ENCODE results near the gene ATP10A.

The ATP10A gene

DNA sequence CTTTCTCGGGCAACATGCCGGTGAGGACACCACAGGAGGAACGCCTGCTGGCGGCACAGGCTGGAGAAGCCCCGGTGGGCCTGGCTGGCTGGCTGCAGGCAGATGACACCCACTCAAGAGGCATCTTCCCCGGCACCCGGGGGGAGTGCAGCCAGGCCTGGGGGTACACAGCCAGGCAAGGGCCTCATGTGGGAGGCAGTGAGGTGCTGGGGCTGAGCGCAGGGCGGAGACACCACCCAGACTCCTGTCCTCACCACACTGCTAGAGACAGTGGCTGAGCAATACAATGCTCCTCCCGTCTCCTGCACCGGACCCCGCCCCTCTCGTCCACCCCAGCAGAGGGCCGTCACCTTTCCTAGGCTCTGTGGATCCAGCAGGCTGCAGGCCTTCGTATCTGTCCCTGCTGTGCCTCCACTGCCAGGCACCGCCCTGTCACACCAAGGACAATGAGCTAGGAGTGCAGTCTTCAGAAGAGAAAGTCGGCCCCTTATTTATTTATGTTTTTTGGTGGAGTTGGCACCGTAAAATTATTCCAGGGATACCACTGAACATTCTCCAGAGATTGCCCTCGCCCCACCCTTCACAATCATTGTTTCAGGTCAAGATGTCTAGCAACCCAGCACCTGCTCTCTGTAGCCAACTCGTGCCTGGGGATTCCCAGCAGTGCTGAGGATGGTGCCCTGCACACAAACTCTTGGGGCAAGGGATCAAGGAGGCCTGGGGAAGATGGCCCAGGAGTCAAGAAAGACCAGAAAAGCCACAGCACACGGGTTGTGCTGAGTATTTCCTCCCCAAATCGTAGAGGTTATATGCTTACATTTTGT lies 129.1 kb downstream of the ATP10A start:
- 91 to 92% methylated on average over 22 of the region's 22 CpGs for WGBS, 2 experiments
- Histone ChIP-seq H3K27me3 (ENCODE audit: control insufficient read depth, insufficient read depth, low read length, poor library complexity, severe bottlenecking) (no peaks in the 10 kb centered on the region), H3K4me3 (ENCODE audit: insufficient read depth, low read depth, low read length) (no peak overlapping the region), H3K9me3 (ENCODE audit: control insufficient read depth, low read length) (no peaks in the 10 kb centered on the region), H3K27ac (ENCODE audit: insufficient read depth, low read depth, low read length, poor library complexity, severe bottlenecking) (no peak overlapping the region), H3K36me3 (ENCODE audit: control insufficient read depth, insufficient read depth, low read length) (no peaks in the 10 kb centered on the region), H3K4me1 (ENCODE audit: control insufficient read depth, insufficient read depth, low read length) (no peaks in the 10 kb centered on the region)

DNA sequence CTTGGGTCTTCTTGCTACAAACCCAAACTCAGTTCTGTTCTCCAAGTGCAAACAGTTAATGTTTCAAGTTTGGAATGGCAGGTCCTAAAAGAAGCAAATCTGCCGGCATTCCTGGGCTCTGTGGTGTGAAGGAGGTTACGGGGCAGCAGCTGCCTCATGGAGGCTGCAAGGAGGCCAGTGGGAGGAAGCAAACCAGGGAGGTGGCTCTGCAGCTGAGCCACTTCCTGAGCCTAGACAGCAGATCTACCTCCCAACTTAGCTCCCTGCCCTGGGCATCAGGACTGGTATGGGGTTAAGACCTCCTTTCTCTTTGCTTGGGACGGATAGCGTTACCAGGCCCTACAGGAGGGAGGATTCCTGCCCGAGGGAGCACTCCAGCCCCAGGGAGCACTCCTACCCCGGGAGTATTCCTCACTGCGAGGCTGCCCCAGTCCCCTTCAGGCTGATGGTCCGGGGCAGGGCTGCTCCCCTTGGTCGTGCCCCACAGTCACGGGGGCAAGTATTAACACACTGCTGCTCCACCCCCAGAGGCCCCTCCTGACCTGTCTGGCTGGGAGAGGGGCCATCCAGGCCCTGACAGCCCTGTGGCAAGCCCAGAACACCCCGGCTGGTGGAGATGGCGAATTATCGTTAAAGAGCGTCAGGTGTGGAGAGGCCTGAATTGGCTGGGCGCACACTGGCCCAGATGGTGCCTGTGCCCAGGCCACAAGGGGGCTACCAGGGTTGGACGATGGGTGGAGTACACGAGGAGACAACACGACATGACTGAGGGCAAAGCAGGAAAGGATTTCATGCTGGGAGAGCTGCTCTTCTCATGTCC lies 129.9 kb downstream of the ATP10A start:
- 83 to 84% methylated on average over 18 of the region's 18 CpGs for WGBS, 2 experiments
- Histone ChIP-seq H3K4me3 (ENCODE audit: insufficient read depth, low read depth, low read length) (no peak overlapping the region), H3K36me3 (ENCODE audit: control insufficient read depth, insufficient read depth, low read length) (no peaks in the 10 kb centered on the region), H3K27ac (ENCODE audit: insufficient read depth, low read depth, low read length, poor library complexity, severe bottlenecking) (no peak overlapping the region), H3K27me3 (ENCODE audit: control insufficient read depth, insufficient read depth, low read length, poor library complexity, severe bottlenecking) (no peaks in the 10 kb centered on the region), H3K9me3 (ENCODE audit: control insufficient read depth, low read length) (no peaks in the 10 kb centered on the region), H3K4me1 (ENCODE audit: control insufficient read depth, insufficient read depth, low read length) (no peaks in the 10 kb centered on the region)

DNA sequence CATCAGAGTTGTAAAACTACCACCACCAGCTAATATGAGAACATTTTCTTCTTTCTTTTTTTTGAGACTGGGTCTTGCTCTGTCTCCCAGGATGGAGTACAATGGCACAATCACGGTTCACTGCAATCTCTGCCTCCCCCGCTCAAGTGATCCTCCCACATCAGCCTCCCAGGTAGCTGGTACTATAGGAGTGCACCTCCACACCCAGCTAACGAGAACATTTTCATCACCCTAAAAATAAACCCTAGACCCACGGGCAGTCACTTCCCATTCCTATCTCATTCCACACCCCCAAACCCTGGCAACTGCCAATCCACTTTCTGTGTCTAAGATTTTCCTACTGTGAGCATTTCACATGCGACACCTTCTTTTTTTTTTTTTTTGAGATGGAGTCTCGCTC lies 130.9 kb downstream of the ATP10A start:
- no peaks in the 10 kb centered on the region for H3K4me1 ChIP-seq (ENCODE audit: control insufficient read depth, insufficient read depth, low read length)
- no peaks in the 10 kb centered on the region for H3K9me3 ChIP-seq (ENCODE audit: control insufficient read depth, low read length)
- 87 to 90% methylated on average over 5 to 6 of the region's 6 CpGs for WGBS, 2 experiments
- H3K27me3 ChIP-seq (ENCODE audit: control insufficient read depth, insufficient read depth, low read length, poor library complexity, severe bottlenecking): no peaks in the 10 kb centered on the region
- no peak overlapping the region for H3K27ac ChIP-seq (ENCODE audit: insufficient read depth, low read depth, low read length, poor library complexity, severe bottlenecking)
- no peaks in the 10 kb centered on the region for H3K36me3 ChIP-seq (ENCODE audit: control insufficient read depth, insufficient read depth, low read length)
- H3K4me3 ChIP-seq (ENCODE audit: insufficient read depth, low read depth, low read length): no peak overlapping the region

DNA sequence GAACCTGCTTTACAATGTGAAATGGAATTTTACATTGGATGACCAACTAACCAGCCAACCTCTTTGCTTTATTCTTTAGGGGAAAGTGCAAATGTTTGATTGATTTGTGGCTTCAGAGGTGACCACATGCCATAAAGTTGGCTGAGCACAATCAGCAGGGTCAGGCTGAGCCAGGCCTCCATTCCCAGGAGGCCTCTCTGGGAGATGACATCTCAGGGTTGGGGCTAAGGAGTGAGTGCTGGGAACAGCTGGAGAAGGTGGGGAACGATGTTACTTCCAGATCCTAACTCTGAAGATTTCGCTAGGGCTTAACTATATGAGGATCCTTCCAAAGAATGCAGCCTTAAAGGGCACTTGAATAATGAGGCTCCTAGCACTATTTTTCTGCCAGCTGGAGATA lies 131.7 kb downstream of the ATP10A start:
- Histone ChIP-seq H3K27ac (ENCODE audit: insufficient read depth, low read depth, low read length, poor library complexity, severe bottlenecking) (no peak overlapping the region), H3K4me3 (ENCODE audit: insufficient read depth, low read depth, low read length) (no peak overlapping the region), H3K9me3 (ENCODE audit: control insufficient read depth, low read length) (no peaks in the 10 kb centered on the region), H3K4me1 (ENCODE audit: control insufficient read depth, insufficient read depth, low read length) (no peaks in the 10 kb centered on the region), H3K27me3 (ENCODE audit: control insufficient read depth, insufficient read depth, low read length, poor library complexity, severe bottlenecking) (no peaks in the 10 kb centered on the region), H3K36me3 (ENCODE audit: control insufficient read depth, insufficient read depth, low read length) (no peaks in the 10 kb centered on the region)
- 94% methylated on average over 2 of the region's 2 CpGs for WGBS, 2 experiments

DNA sequence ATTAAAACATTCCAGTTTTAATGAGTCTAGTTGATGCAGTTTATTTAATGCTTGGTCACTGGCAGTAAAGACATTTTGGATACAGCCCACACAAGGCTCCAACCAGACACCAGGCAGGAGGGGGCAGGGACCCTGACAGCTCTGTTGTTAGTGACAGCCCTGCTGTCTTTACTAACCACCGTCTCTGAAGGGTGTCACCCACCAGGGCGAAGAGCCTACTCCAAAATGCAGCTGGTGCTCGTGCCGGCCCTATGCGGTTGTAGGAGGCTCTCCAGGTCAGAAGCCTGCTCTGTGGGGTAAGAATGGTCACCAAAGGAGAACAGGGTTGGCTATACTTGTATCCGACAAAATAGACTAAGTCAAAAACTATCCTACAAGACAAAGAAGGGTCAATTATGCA lies 132.2 kb downstream of the ATP10A start:
- WGBS, 2 experiments: 88 to 91% methylated on average over 5 to 6 of the region's 6 CpGs
- no peaks in the 10 kb centered on the region for H3K4me1 ChIP-seq (ENCODE audit: control insufficient read depth, insufficient read depth, low read length)

GRCh38 chr15:25728816-25729215 lies 134.3 kb downstream of the ATP10A start:
- WGBS, 2 experiments: 88% methylated on average over 15 of the region's 15 CpGs
- Histone ChIP-seq H3K4me3 (ENCODE audit: insufficient read depth, low read depth, low read length) (no peak overlapping the region), H3K9me3 (ENCODE audit: control insufficient read depth, low read length) (no peaks in the 10 kb centered on the region), H3K27me3 (ENCODE audit: control insufficient read depth, insufficient read depth, low read length, poor library complexity, severe bottlenecking) (no peaks in the 10 kb centered on the region), H3K36me3 (ENCODE audit: control insufficient read depth, insufficient read depth, low read length) (no peaks in the 10 kb centered on the region), H3K4me1 (ENCODE audit: control insufficient read depth, insufficient read depth, low read length) (no peaks in the 10 kb centered on the region), H3K27ac (ENCODE audit: insufficient read depth, low read depth, low read length, poor library complexity, severe bottlenecking) (no peak overlapping the region)

More for the DNA sequence above, 132.2 kb downstream of the ATP10A start:
- Histone ChIP-seq H3K27me3 (ENCODE audit: control insufficient read depth, insufficient read depth, low read length, poor library complexity, severe bottlenecking) (no peaks in the 10 kb centered on the region), H3K9me3 (ENCODE audit: control insufficient read depth, low read length) (no peaks in the 10 kb centered on the region), H3K4me3 (ENCODE audit: insufficient read depth, low read depth, low read length) (no peak overlapping the region), H3K27ac (ENCODE audit: insufficient read depth, low read depth, low read length, poor library complexity, severe bottlenecking) (no peak overlapping the region), H3K36me3 (ENCODE audit: control insufficient read depth, insufficient read depth, low read length) (no peaks in the 10 kb centered on the region)

DNA sequence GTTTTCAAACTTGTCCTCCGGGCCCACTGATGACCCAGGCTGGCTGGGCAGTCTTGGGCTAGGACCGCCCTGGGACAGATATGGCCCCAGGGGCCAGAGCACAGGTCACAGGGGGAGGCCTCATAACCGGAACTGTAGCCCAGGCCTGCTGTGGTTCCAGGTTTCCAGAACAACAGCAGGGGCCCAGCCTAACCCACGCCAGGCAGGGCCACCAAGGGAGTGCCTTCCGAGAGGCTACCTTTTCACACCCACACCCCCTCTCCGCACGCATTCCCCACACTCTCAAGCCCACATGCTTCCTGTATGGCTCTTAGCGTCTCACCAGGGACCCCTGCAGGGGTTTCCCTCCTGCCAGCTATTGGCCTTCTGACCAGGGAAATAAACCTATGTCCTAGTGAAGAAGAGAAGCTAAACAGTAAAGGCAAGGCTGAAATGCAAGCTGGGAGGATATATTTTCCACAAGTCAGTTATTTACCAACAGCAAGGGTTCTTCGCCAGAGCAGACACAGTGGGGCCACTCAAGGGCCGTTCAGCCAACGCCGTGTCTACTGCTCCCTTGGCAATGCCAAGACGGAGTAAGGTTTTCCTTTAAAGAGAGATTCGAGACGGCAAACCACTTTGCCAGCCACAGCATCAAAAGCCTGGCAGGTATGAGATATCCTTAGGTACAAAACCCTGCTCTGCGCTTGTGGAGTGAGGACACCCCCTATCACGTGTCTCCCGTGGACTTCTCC lies 135.1 kb downstream of the ATP10A start:
- Histone ChIP-seq H3K4me1 (ENCODE audit: control insufficient read depth, insufficient read depth, low read length) (no peaks in the 10 kb centered on the region), H3K27me3 (ENCODE audit: control insufficient read depth, insufficient read depth, low read length, poor library complexity, severe bottlenecking) (no peaks in the 10 kb centered on the region), H3K4me3 (ENCODE audit: insufficient read depth, low read depth, low read length) (no peak overlapping the region), H3K9me3 (ENCODE audit: control insufficient read depth, low read length) (no peaks in the 10 kb centered on the region), H3K36me3 (ENCODE audit: control insufficient read depth, insufficient read depth, low read length) (no peaks in the 10 kb centered on the region), H3K27ac (ENCODE audit: insufficient read depth, low read depth, low read length, poor library complexity, severe bottlenecking) (no peak overlapping the region)
- WGBS, 2 experiments: 87% methylated on average over 18 of the region's 18 CpGs

- Histone ChIP-seq H3K36me3 (ENCODE audit: control insufficient read depth, insufficient read depth, low read length) (no peaks in the 10 kb centered on the region), H3K4me3 (ENCODE audit: insufficient read depth, low read depth, low read length) (no peak overlapping the region), H3K27ac (ENCODE audit: insufficient read depth, low read depth, low read length, poor library complexity, severe bottlenecking) (no peak overlapping the region), H3K4me1 (ENCODE audit: control insufficient read depth, insufficient read depth, low read length) (no peaks in the 10 kb centered on the region), H3K9me3 (ENCODE audit: control insufficient read depth, low read length) (no peaks in the 10 kb centered on the region), H3K27me3 (ENCODE audit: control insufficient read depth, insufficient read depth, low read length, poor library complexity, severe bottlenecking) (no peaks in the 10 kb centered on the region)
- 95% methylated on average over 15 of the region's 15 CpGs for WGBS, 2 experiments
Observed at GRCh38 chr15:25727116-25727515, 136.0 kb downstream of the ATP10A start.

DNA sequence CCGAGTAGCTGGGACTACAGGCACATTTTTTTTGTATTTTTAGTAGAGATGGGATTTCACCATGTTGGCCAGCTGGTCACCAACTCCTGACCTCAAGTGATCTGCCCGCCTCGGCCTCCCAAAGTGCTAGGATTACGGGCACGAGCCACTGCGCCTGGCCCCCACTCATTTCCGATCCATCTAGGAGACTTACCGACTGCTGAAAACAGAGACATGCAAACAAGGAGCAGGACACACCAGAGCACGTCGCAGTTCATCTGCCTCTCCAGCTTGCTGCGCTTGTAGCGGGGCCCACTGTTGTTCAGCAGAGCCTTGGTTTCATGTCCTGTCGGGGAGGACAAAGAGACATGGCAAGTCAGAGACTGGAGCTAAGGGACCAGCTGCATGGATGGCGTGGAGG lies 137.4 kb downstream of the ATP10A start:
- H3K27ac ChIP-seq (ENCODE audit: insufficient read depth, low read depth, low read length, poor library complexity, severe bottlenecking): no peak overlapping the region
- no peaks in the 10 kb centered on the region for H3K4me1 ChIP-seq (ENCODE audit: control insufficient read depth, insufficient read depth, low read length)
- H3K36me3 ChIP-seq (ENCODE audit: control insufficient read depth, insufficient read depth, low read length): no peaks in the 10 kb centered on the region
- H3K27me3 ChIP-seq (ENCODE audit: control insufficient read depth, insufficient read depth, low read length, poor library complexity, severe bottlenecking): no peaks in the 10 kb centered on the region
- WGBS, 2 experiments: 94 to 96% methylated on average over 14 of the region's 14 CpGs
- H3K9me3 ChIP-seq (ENCODE audit: control insufficient read depth, low read length): no peaks in the 10 kb centered on the region
- no peak overlapping the region for H3K4me3 ChIP-seq (ENCODE audit: insufficient read depth, low read depth, low read length)

- H3K27me3 ChIP-seq (ENCODE audit: control insufficient read depth, insufficient read depth, low read length, poor library complexity, severe bottlenecking): no peaks in the 10 kb centered on the region
- 93 to 94% methylated on average over 6 to 7 of the region's 7 CpGs for WGBS, 2 experiments
- no peak overlapping the region for H3K4me3 ChIP-seq (ENCODE audit: insufficient read depth, low read depth, low read length)
- no peak overlapping the region for H3K27ac ChIP-seq (ENCODE audit: insufficient read depth, low read depth, low read length, poor library complexity, severe bottlenecking)
- H3K9me3 ChIP-seq (ENCODE audit: control insufficient read depth, low read length): no peaks in the 10 kb centered on the region
- no peaks in the 10 kb centered on the region for H3K4me1 ChIP-seq (ENCODE audit: control insufficient read depth, insufficient read depth, low read length)
- H3K36me3 ChIP-seq (ENCODE audit: control insufficient read depth, insufficient read depth, low read length): no peaks in the 10 kb centered on the region
Observed at GRCh38 chr15:25724899-25725298, 138.2 kb downstream of the ATP10A start.
